Endothelial cell of umbilical vein (primary cell): ENCODE measurements around the gene TMEM119. TPM values are rescaled to one million over a fixed set of nuclear protein-coding genes. Genes with fewer than 3 reads are reported as not detected.

Experiments used
- BruUV-seq: library from RNA; stranded (reverse); fragments of 400-500 nt; replicated peaks from 2 replicates; lab custom pipeline; 2021; lab: Mats Ljungman, UMichigan
- CTCF ChIA-PET: fragments of 300-600, 350-600 bp; sonication (Branson Sonifier 250); formaldehyde crosslinking; loops from one replicate; lab custom pipeline; 2021; ENCODE audit warnings: antibody characterized with exemption, inconsistent platforms; lab: Charles Lee
- POLR2A ChIA-PET: fragments of 300-600, 350-600 bp; sonication (Branson Sonifier 250); formaldehyde crosslinking; loops from one replicate; lab custom pipeline; 2021; ENCODE audit warnings: antibody characterized with exemption, inconsistent platforms; lab: Charles Lee
- DNase-seq: peaks from one replicate; pipeline ENCODE4 v3.0.0-alpha.2; 2011; ENCODE audit warnings: low read depth, low spot score
- FAIRE-seq: peaks from 2 replicates; lab custom pipeline; 2011; peaks lifted over from hg19 to GRCh38; lab: Jason Lieb, UNC
- H2AFZ ChIP-seq: 2 replicates; pipeline ENCODE4 v1.6.0; 2012; ENCODE audit warnings: low read depth, low read length, control low read depth, inconsistent platforms
- H3K27ac ChIP-seq: 2 replicates; pipeline ENCODE4 v1.5.1; 2011; ENCODE audit warnings: low read depth, mild to moderate bottlenecking, control low read depth, low read length, moderate library complexity; ENCODE audit not compliant: insufficient read depth
- H3K27me3 ChIP-seq, 2 experiments: 2 replicates each; pipeline versions ENCODE4 v1.6.0 to v1.6.1; 2011; ENCODE audit warnings: low read length in 2 of 2, mixed read lengths in 1 of 2; ENCODE audit not compliant: control insufficient read depth in 2 of 2, insufficient read depth in 2 of 2
- H3K36me3 ChIP-seq, 2 experiments: 2 replicates in 1 of 2; 3 replicates in 1 of 2; pipeline ENCODE4 v1.5.1; 2011; ENCODE audit warnings: low read length in 2 of 2, mild to moderate bottlenecking in 1 of 2, moderate library complexity in 1 of 2; ENCODE audit not compliant: control insufficient read depth in 2 of 2, insufficient read depth in 2 of 2; ENCODE audit errors: extremely low read depth in 1 of 2
- H3K4me1 ChIP-seq: 3 replicates; pipeline ENCODE4 v1.5.1; 2011; ENCODE audit warnings: mild to moderate bottlenecking, low read length; ENCODE audit not compliant: control insufficient read depth, insufficient read depth; ENCODE audit errors: extremely low read depth
- H3K4me2 ChIP-seq: 2 replicates; pipeline ENCODE4 v1.6.1; 2011; ENCODE audit warnings: low read length, control low read depth, mixed read lengths; ENCODE audit not compliant: insufficient read depth
- H3K4me3 ChIP-seq, 3 experiments: fragments of 200-600 bp in 1 of 3; sonication (generic), shearing (Covaris generic) in 1 of 3; replicated peaks in 1 of 3; 2 replicates each; pipeline ENCODE4 v1.5.1; 2011 to 2016; ENCODE audit warnings: control low read depth in 3 of 3, low read length in 3 of 3, mild to moderate bottlenecking in 2 of 3, inconsistent platforms in 1 of 3, low read depth in 1 of 3, moderate library complexity in 1 of 3; ENCODE audit not compliant: insufficient read depth in 1 of 3
- H3K79me2 ChIP-seq: 2 replicates; pipeline ENCODE4 v1.6.0; 2012; ENCODE audit warnings: low read length, inconsistent platforms; ENCODE audit not compliant: control insufficient read depth, insufficient read depth
- H3K9ac ChIP-seq: replicated peaks from 2 replicates; pipeline ENCODE3; 2011; ENCODE audit warnings: low read length, control low read depth; ENCODE audit not compliant: insufficient read depth; ENCODE audit errors: extremely low read depth
- H3K9me1 ChIP-seq: replicated peaks from 3 replicates; pipeline ENCODE4 v1.6.0; 2011; ENCODE audit warnings: mild to moderate bottlenecking, low read length; ENCODE audit not compliant: control insufficient read depth, insufficient read depth; ENCODE audit errors: extremely low read depth
- H3K9me3 ChIP-seq: replicated peaks from 2 replicates; pipeline ENCODE4 v1.5.1; 2012; ENCODE audit warnings: low read length, inconsistent platforms; ENCODE audit not compliant: control insufficient read depth, insufficient read depth
- H4K20me1 ChIP-seq: replicated peaks from 2 replicates; pipeline ENCODE3; 2011; ENCODE audit warnings: mild to moderate bottlenecking, low read length; ENCODE audit not compliant: control insufficient read depth, insufficient read depth; ENCODE audit errors: extremely low read depth
- CTCF ChIP-seq, 2 donors: IDR thresholded peaks; 1 replicate in 1 of 2; 2 replicates in 1 of 2; pipeline ENCODE4 v1.5.1; 2011; ENCODE audit warnings: low read length in 2 of 2, mild to moderate bottlenecking in 2 of 2, moderate library complexity in 2 of 2, control low read depth in 1 of 2, inconsistent platforms in 1 of 2, low read depth in 1 of 2; ENCODE audit not compliant: insufficient read depth in 1 of 2; ENCODE audit errors: extremely low read depth in 1 of 2
- EZH2 ChIP-seq: IDR thresholded peaks from 2 replicates; pipeline ENCODE4 v1.6.1; 2012; ENCODE audit warnings: borderline replicate concordance, low read depth, mild to moderate bottlenecking, moderate library complexity, low read length, inconsistent platforms; ENCODE audit not compliant: severe bottlenecking
- FOS ChIP-seq: IDR thresholded peaks from 2 replicates; pipeline ENCODE4 v1.6.1; 2011; ENCODE audit warnings: mild to moderate bottlenecking, low read length, moderate library complexity, borderline replicate concordance; ENCODE audit not compliant: insufficient read depth
- GATA2 ChIP-seq: IDR thresholded peaks from 2 replicates; pipeline ENCODE4 v1.7.0; 2011; ENCODE audit warnings: low read depth, mild to moderate bottlenecking, moderate library complexity, mixed read lengths, low read length; ENCODE audit not compliant: insufficient read length, insufficient read depth
- JUN ChIP-seq: IDR thresholded peaks from 2 replicates; pipeline ENCODE4 v1.6.1; 2011; ENCODE audit warnings: borderline replicate concordance, low read depth; ENCODE audit not compliant: insufficient read length, insufficient read depth
- MAX ChIP-seq: IDR thresholded peaks from 2 replicates; pipeline ENCODE4 v1.6.1; 2011; ENCODE audit not compliant: insufficient read depth, insufficient read length
- MYC ChIP-seq: IDR thresholded peaks from one replicate; pipeline ENCODE4 v1.6.1; 2011; ENCODE audit warnings: mild to moderate bottlenecking, low read depth, low read length
- POLR2A ChIP-seq: IDR thresholded peaks from 2 replicates; pipeline ENCODE4 v1.6.1; 2012; ENCODE audit warnings: low read depth, mild to moderate bottlenecking, control low read depth, low read length
- POLR2AphosphoS5 ChIP-seq: IDR thresholded peaks from 2 replicates; pipeline ENCODE4 v1.6.1; 2012; ENCODE audit warnings: low read depth, mild to moderate bottlenecking, control low read depth, low read length, moderate library complexity; ENCODE audit not compliant: insufficient read depth
- dilution Hi-C: fragments of 300-500 bp; cut with MboI; formaldehyde crosslinking; loops from one replicate; pipeline ENCODE4 v1.15.0; 2019; ENCODE audit warnings: low sequenced_read_pairs; ENCODE audit not compliant: extremely low pct_ligation_motif_present
- intact Hi-C: fragments of 100-400 bp; cut with micrococcal nuclease; formaldehyde crosslinking; loops from one replicate; pipeline ENCODE4 v1.10.0; 2022
- polyA plus RNA-seq, 4 experiments: library from polyadenylated mRNA; depleted of rRNA in 3 of 4; stranded (reverse) in 3 of 4; unstranded in 1 of 4; fragments of >200 nt; gene quantifications; 2 replicates each; pipeline versions ENCODE4 v1.2.1 to v1.2.3, GENCODE V29; 2011 to 2012; ENCODE audit warnings: missing spikeins in 1 of 4
- total RNA-seq: library from RNA; stranded (reverse); gene quantifications from 2 replicates; pipeline ENCODE4 v1.2.3, GENCODE V29; 2021

Gene TMEM119
- total and polyA plus RNA-seq, 2 donors (not counting 3 experiments of a cell fraction or from before 2014, with no cell fraction given): not detected

GRCh38 chr12:108643941-108644810 is 46.3 kb upstream of the TMEM119 start:
- no peaks in the 10 kb centered on the region for H3K9me1 ChIP-seq
- no peaks in the 10 kb centered on the region for H3K27me3 ChIP-seq
- H3K4me1 ChIP-seq: peaks cover 48% of the 10 kb centered on the region
- TF ChIP-seq EZH2: no peak
- TF ChIP-seq CTCF (IDR thresholded peaks at IDR 0.05; ENCODE audit: extremely low read depth in 1 of 2, insufficient read depth in 1 of 2, low read depth in 1 of 2, low read length in 2 of 2): no peak
- peak; percentile 90 for TF ChIP-seq FOS
- no peak for TF ChIP-seq GATA2
- TF ChIP-seq POLR2AphosphoS5: peak; percentile 1
- TF ChIP-seq MAX: no peak
- TF ChIP-seq POLR2A: no peak
- no peak for TF ChIP-seq MYC
- peak; percentile 67 for TF ChIP-seq JUN
- peak overlapping the region; percentile 76 for H3K27ac ChIP-seq
- FAIRE-seq (peak; percentile 90), DNase-seq (peak; percentile 92)
- no peaks in the 10 kb centered on the region for H4K20me1 ChIP-seq
- CTCF ChIA-PET: interaction anchor here (3.5 to 3.6 kb wide), 2 partner anchors 26 to 160 kb away, joined by 13 to 26 read pairs; no protein-coding TSS in a partner anchor
- peak overlapping the region; percentile 44 for H3K9ac ChIP-seq
- no peaks in the 10 kb centered on the region for H3K79me2 ChIP-seq
- intact Hi-C loops (loop anchor here (1.0 to 2.0 kb wide), 4 partner anchors 21 to 159 kb away; no protein-coding TSS in a partner anchor), dilution Hi-C loops (no loop called here)
- H2AFZ ChIP-seq: no peak overlapping the region
- BruUV-seq: TSS peak; percentile 24
- no peak overlapping the region for H3K4me3 ChIP-seq
- H3K36me3 ChIP-seq: peaks cover 4 to 12% of the 10 kb centered on the region in 2 experiments
- POLR2A ChIA-PET: no interaction called here
- no peaks in the 10 kb centered on the region for H3K9me3 ChIP-seq
- H3K4me2 ChIP-seq: peak overlapping the region; percentile 16
